Endothelial cell of umbilical vein (primary cell): ENCODE measurements around the gene EDEM2. TPM values are rescaled to one million over a fixed set of nuclear protein-coding genes. Genes with fewer than 3 reads are reported as not detected.
A peak's percentile ranks its signal among the peaks of the same experiment; 100 is the strongest.
"Not testable (repeated sequence)": the region's sequence is repeated elsewhere in the genome, so short reads cannot be mapped to it uniquely, and the experiment has no call there.

Experiments
- BruUV-seq: library from RNA; stranded (reverse); fragments of 400-500 nt; replicated peaks from 2 replicates; lab custom pipeline; 2021; lab: Mats Ljungman, UMichigan
- CTCF ChIA-PET: fragments of 300-600, 350-600 bp; sonication (Branson Sonifier 250); formaldehyde crosslinking; loops from one replicate; lab custom pipeline; 2021; ENCODE audit warnings: antibody characterized with exemption, inconsistent platforms; lab: Charles Lee
- POLR2A ChIA-PET: fragments of 300-600, 350-600 bp; sonication (Branson Sonifier 250); formaldehyde crosslinking; loops from one replicate; lab custom pipeline; 2021; ENCODE audit warnings: antibody characterized with exemption, inconsistent platforms; lab: Charles Lee
- DNase-seq: peaks from one replicate; pipeline ENCODE4 v3.0.0-alpha.2; 2011; ENCODE audit warnings: low read depth, low spot score
- FAIRE-seq: peaks from 2 replicates; lab custom pipeline; 2011; peaks lifted over from hg19 to GRCh38; lab: Jason Lieb, UNC
- H2AFZ ChIP-seq: 2 replicates; pipeline ENCODE4 v1.6.0; 2012; ENCODE audit warnings: low read depth, low read length, control low read depth, inconsistent platforms
- H3K27ac ChIP-seq: 2 replicates; pipeline ENCODE4 v1.5.1; 2011; ENCODE audit warnings: low read depth, mild to moderate bottlenecking, control low read depth, low read length, moderate library complexity; ENCODE audit not compliant: insufficient read depth
- H3K27me3 ChIP-seq, 2 experiments: 2 replicates each; pipeline versions ENCODE4 v1.6.0 to v1.6.1; 2011; ENCODE audit warnings: low read length in 2 of 2, mixed read lengths in 1 of 2; ENCODE audit not compliant: control insufficient read depth in 2 of 2, insufficient read depth in 2 of 2
- H3K36me3 ChIP-seq, 2 experiments: 2 replicates in 1 of 2; 3 replicates in 1 of 2; pipeline ENCODE4 v1.5.1; 2011; ENCODE audit warnings: low read length in 2 of 2, mild to moderate bottlenecking in 1 of 2, moderate library complexity in 1 of 2; ENCODE audit not compliant: control insufficient read depth in 2 of 2, insufficient read depth in 2 of 2; ENCODE audit errors: extremely low read depth in 1 of 2
- H3K4me1 ChIP-seq: 3 replicates; pipeline ENCODE4 v1.5.1; 2011; ENCODE audit warnings: mild to moderate bottlenecking, low read length; ENCODE audit not compliant: control insufficient read depth, insufficient read depth; ENCODE audit errors: extremely low read depth
- H3K4me2 ChIP-seq: 2 replicates; pipeline ENCODE4 v1.6.1; 2011; ENCODE audit warnings: low read length, control low read depth, mixed read lengths; ENCODE audit not compliant: insufficient read depth
- H3K4me3 ChIP-seq, 3 experiments: fragments of 200-600 bp in 1 of 3; sonication (generic), shearing (Covaris generic) in 1 of 3; replicated peaks in 1 of 3; 2 replicates each; pipeline ENCODE4 v1.5.1; 2011 to 2016; ENCODE audit warnings: control low read depth in 3 of 3, low read length in 3 of 3, mild to moderate bottlenecking in 2 of 3, inconsistent platforms in 1 of 3, low read depth in 1 of 3, moderate library complexity in 1 of 3; ENCODE audit not compliant: insufficient read depth in 1 of 3
- H3K79me2 ChIP-seq: 2 replicates; pipeline ENCODE4 v1.6.0; 2012; ENCODE audit warnings: low read length, inconsistent platforms; ENCODE audit not compliant: control insufficient read depth, insufficient read depth
- H3K9ac ChIP-seq: replicated peaks from 2 replicates; pipeline ENCODE3; 2011; ENCODE audit warnings: low read length, control low read depth; ENCODE audit not compliant: insufficient read depth; ENCODE audit errors: extremely low read depth
- H3K9me1 ChIP-seq: replicated peaks from 3 replicates; pipeline ENCODE4 v1.6.0; 2011; ENCODE audit warnings: mild to moderate bottlenecking, low read length; ENCODE audit not compliant: control insufficient read depth, insufficient read depth; ENCODE audit errors: extremely low read depth
- H3K9me3 ChIP-seq: replicated peaks from 2 replicates; pipeline ENCODE4 v1.5.1; 2012; ENCODE audit warnings: low read length, inconsistent platforms; ENCODE audit not compliant: control insufficient read depth, insufficient read depth
- H4K20me1 ChIP-seq: replicated peaks from 2 replicates; pipeline ENCODE3; 2011; ENCODE audit warnings: mild to moderate bottlenecking, low read length; ENCODE audit not compliant: control insufficient read depth, insufficient read depth; ENCODE audit errors: extremely low read depth
- CTCF ChIP-seq, 2 donors: IDR thresholded peaks; 1 replicate in 1 of 2; 2 replicates in 1 of 2; pipeline ENCODE4 v1.5.1; 2011; ENCODE audit warnings: low read length in 2 of 2, mild to moderate bottlenecking in 2 of 2, moderate library complexity in 2 of 2, control low read depth in 1 of 2, inconsistent platforms in 1 of 2, low read depth in 1 of 2; ENCODE audit not compliant: insufficient read depth in 1 of 2; ENCODE audit errors: extremely low read depth in 1 of 2
- EZH2 ChIP-seq: IDR thresholded peaks from 2 replicates; pipeline ENCODE4 v1.6.1; 2012; ENCODE audit warnings: borderline replicate concordance, low read depth, mild to moderate bottlenecking, moderate library complexity, low read length, inconsistent platforms; ENCODE audit not compliant: severe bottlenecking
- FOS ChIP-seq: IDR thresholded peaks from 2 replicates; pipeline ENCODE4 v1.6.1; 2011; ENCODE audit warnings: mild to moderate bottlenecking, low read length, moderate library complexity, borderline replicate concordance; ENCODE audit not compliant: insufficient read depth
- GATA2 ChIP-seq: IDR thresholded peaks from 2 replicates; pipeline ENCODE4 v1.7.0; 2011; ENCODE audit warnings: low read depth, mild to moderate bottlenecking, moderate library complexity, mixed read lengths, low read length; ENCODE audit not compliant: insufficient read length, insufficient read depth
- JUN ChIP-seq: IDR thresholded peaks from 2 replicates; pipeline ENCODE4 v1.6.1; 2011; ENCODE audit warnings: borderline replicate concordance, low read depth; ENCODE audit not compliant: insufficient read length, insufficient read depth
- MAX ChIP-seq: IDR thresholded peaks from 2 replicates; pipeline ENCODE4 v1.6.1; 2011; ENCODE audit not compliant: insufficient read depth, insufficient read length
- MYC ChIP-seq: IDR thresholded peaks from one replicate; pipeline ENCODE4 v1.6.1; 2011; ENCODE audit warnings: mild to moderate bottlenecking, low read depth, low read length
- POLR2A ChIP-seq: IDR thresholded peaks from 2 replicates; pipeline ENCODE4 v1.6.1; 2012; ENCODE audit warnings: low read depth, mild to moderate bottlenecking, control low read depth, low read length
- POLR2AphosphoS5 ChIP-seq: IDR thresholded peaks from 2 replicates; pipeline ENCODE4 v1.6.1; 2012; ENCODE audit warnings: low read depth, mild to moderate bottlenecking, control low read depth, low read length, moderate library complexity; ENCODE audit not compliant: insufficient read depth
- dilution Hi-C: fragments of 300-500 bp; cut with MboI; formaldehyde crosslinking; loops from one replicate; pipeline ENCODE4 v1.15.0; 2019; ENCODE audit warnings: low sequenced_read_pairs; ENCODE audit not compliant: extremely low pct_ligation_motif_present
- intact Hi-C: fragments of 100-400 bp; cut with micrococcal nuclease; formaldehyde crosslinking; loops from one replicate; pipeline ENCODE4 v1.10.0; 2022
- polyA plus RNA-seq, 4 experiments: library from polyadenylated mRNA; depleted of rRNA in 3 of 4; stranded (reverse) in 3 of 4; unstranded in 1 of 4; fragments of >200 nt; gene quantifications; 2 replicates each; pipeline versions ENCODE4 v1.2.1 to v1.2.3, GENCODE V29; 2011 to 2012; ENCODE audit warnings: missing spikeins in 1 of 4
- total RNA-seq: library from RNA; stranded (reverse); gene quantifications from 2 replicates; pipeline ENCODE4 v1.2.3, GENCODE V29; 2021

The EDEM2 gene
- total and polyA plus RNA-seq, 2 donors (not counting 3 experiments of a cell fraction or from before 2014, with no cell fraction given): 29.1 to 39.5 TPM

GRCh38 chr20:35150846-35151579, 3.9 kb upstream of the EDEM2 start:
- H3K36me3 ChIP-seq: no peaks in the 10 kb centered on the region
- no peak overlapping the region for H3K27ac ChIP-seq
- intact Hi-C loops (no loop called here), dilution Hi-C loops (no loop called here)
- no peak overlapping the region for H3K4me2 ChIP-seq
- no peaks in the 10 kb centered on the region for H4K20me1 ChIP-seq
- no peak overlapping the region for H2AFZ ChIP-seq
- no peak overlapping the region for H3K4me3 ChIP-seq
- H3K4me1 ChIP-seq: peaks cover 19% of the 10 kb centered on the region
- ChIA-PET CTCF (no interaction called here), POLR2A (no interaction called here)
- no peaks in the 10 kb centered on the region for H3K9me3 ChIP-seq
- BruUV-seq: no TSS peak
- no peak for FAIRE-seq
- TF ChIP-seq CTCF (IDR thresholded peaks at IDR 0.05; ENCODE audit: extremely low read depth in 1 of 2, insufficient read depth in 1 of 2, low read depth in 1 of 2, low read length in 2 of 2) (no peak), EZH2 (no peak), MYC (no peak), JUN (no peak), MAX (no peak), POLR2A (no peak), FOS (no peak), POLR2AphosphoS5 (no peak), GATA2 (no peak)
- H3K79me2 ChIP-seq: peaks cover 8% of the 10 kb centered on the region
- no peaks in the 10 kb centered on the region for H3K9me1 ChIP-seq
- H3K9ac ChIP-seq: no peak overlapping the region
- no peaks in the 10 kb centered on the region for H3K27me3 ChIP-seq
- DNase-seq: no peak

GRCh38 chr20:35147575-35148071, 487 bp upstream of the EDEM2 start:
- peaks cover 24% of the 10 kb centered on the region for H3K4me1 ChIP-seq
- DNase-seq, FAIRE-seq, H3K79me2 ChIP-seq, H3K36me3 ChIP-seq, H3K9me3 ChIP-seq, H3K27me3 ChIP-seq, dilution Hi-C loops, H3K9me1 ChIP-seq, H4K20me1 ChIP-seq: not testable (repeated sequence)
- POLR2A ChIA-PET: interaction anchor here (0.6 to 3.6 kb wide), 4 partner anchors 12 to 39 kb away, joined by 3 to 18 read pairs (median 4); no protein-coding TSS in a partner anchor
- H3K4me3 ChIP-seq: peak overlapping the region; percentile 49 to 85 (median 82)
- intact Hi-C loops: loop anchor here (1.0 kb wide), 2 partner anchors 19 to 24 kb away; no protein-coding TSS in a partner anchor
- TSS peak; percentile 88 for BruUV-seq
- H3K4me2 ChIP-seq: peak overlapping the region; percentile 92
- CTCF ChIA-PET: interaction anchor here (0.7 to 8.6 kb wide), 14 partner anchors 15 to 274 kb away, joined by 3 to 294 read pairs (median 4); partner anchors contain the start of genes PROCR and TRPC4AP
- peak overlapping the region; percentile 81 for H3K27ac ChIP-seq
- H2AFZ ChIP-seq: peak overlapping the region; percentile 93
- peak overlapping the region; percentile 55 for H3K9ac ChIP-seq
